Amniotic stem cell (primary cell): Measurements from ENCODE around the gene SLC6A5.

Experiments used
- DNase-seq: peaks from one replicate; lab custom pipeline; 2025; lab: John Stamatoyannopoulos, UW

SLC6A5 gene

GRCh38 chr11:20596205-20597153 lies 2.9 kb upstream of the SLC6A5 start:
- no peak for DNase-seq

GRCh38 chr11:20597154-20597679 lies 2.2 kb upstream of the SLC6A5 start:
- no peak for DNase-seq

GRCh38 chr11:20597680-20598484 lies 1.5 kb upstream of the SLC6A5 start:
- DNase-seq = no peak

- no peak for DNase-seq
Observed at GRCh38 chr11:20598492-20598891, 916 bp upstream of the SLC6A5 start.

GRCh38 chr11:20600020-20600346 lies 575 bp downstream of the SLC6A5 start:
- no peak for DNase-seq

GRCh38 chr11:20600551-20600950 lies 1.1 kb downstream of the SLC6A5 start:
- DNase-seq = no peak

- DNase-seq = no peak
Observed at GRCh38 chr11:20601221-20601914, 2.0 kb downstream of the SLC6A5 start.

- DNase-seq = no peak
Observed at GRCh38 chr11:20604295-20604803, 4.9 kb downstream of the SLC6A5 start.

- no peak for DNase-seq
Observed at GRCh38 chr11:20604864-20605601, 5.6 kb downstream of the SLC6A5 start.

- no peak for DNase-seq
Observed at GRCh38 chr11:20605602-20606091, 6.2 kb downstream of the SLC6A5 start.

GRCh38 chr11:20608934-20609333 lies 9.5 kb downstream of the SLC6A5 start:
- DNase-seq = no peak

GRCh38 chr11:20609727-20610707 lies 10.6 kb downstream of the SLC6A5 start:
- DNase-seq = peak; percentile 10

- no peak for DNase-seq
Observed at GRCh38 chr11:20610825-20611224, 11.4 kb downstream of the SLC6A5 start.

- DNase-seq = no peak
Observed at GRCh38 chr11:20611445-20611844, 12.0 kb downstream of the SLC6A5 start.

- no peak for DNase-seq
Observed at GRCh38 chr11:20611892-20612291, 12.5 kb downstream of the SLC6A5 start.

GRCh38 chr11:20612416-20612815 lies 13.0 kb downstream of the SLC6A5 start:
- DNase-seq = no peak

- no peak for DNase-seq
Observed at GRCh38 chr11:20616920-20617319, 17.5 kb downstream of the SLC6A5 start.

GRCh38 chr11:20617346-20618005 lies 18.1 kb downstream of the SLC6A5 start:
- DNase-seq = no peak

GRCh38 chr11:20618083-20618482 lies 18.7 kb downstream of the SLC6A5 start:
- no peak for DNase-seq
